ENCODE measurements around the gene RUSC1.

GRCh38 chr1:155322571-155322952, 1.9 kb downstream of the RUSC1 start:
- TF ChIP-seq CTCF (conservative IDR thresholded peaks at IDR 0.05; ENCODE audit: low read depth, low read length) (no peak), EZH2 (IDR thresholded peaks at IDR 0.05; ENCODE audit: borderline replicate concordance, low read depth, low read length, poor library complexity, severe bottlenecking) (no peak)

Measured in A673 (cell line).